ENCODE results near the gene LINC01488.

- TF ChIP-seq CTCF (IDR thresholded peaks at IDR 0.05): no peak
- TF ChIP-seq POLR2AphosphoS5 (IDR thresholded peaks at IDR 0.05): no peak
Observed at GRCh38 chr11:69481393-69481844, at the start of gene LINC01488.

Data from prostate gland (tissue), 2 donors.